ENCODE results near the gene OR52I2.

The OR52I2 gene

GRCh38 chr11:4578624-4579023 lies 2.9 kb upstream of the OR52I2 start:
- peaks cover 12% of the 10 kb centered on the region for H3K27me3 Mint-ChIP-seq
- no peak overlapping the region for H3K27ac Mint-ChIP-seq
- CTCF ChIA-PET = no interaction called here
- no peaks in the 10 kb centered on the region for H3K9me3 Mint-ChIP-seq
- H3K4me3 Mint-ChIP-seq = no peak overlapping the region
- DNase-seq = no peak
- H3K36me3 Mint-ChIP-seq = no peaks in the 10 kb centered on the region
- peaks cover 8% of the 10 kb centered on the region for H3K4me1 Mint-ChIP-seq

- DNase-seq = no peak
- Mint-ChIP-seq H3K27ac (no peak overlapping the region), H3K9me3 (no peaks in the 10 kb centered on the region), H3K36me3 (no peaks in the 10 kb centered on the region), H3K27me3 (peaks cover 12% of the 10 kb centered on the region), H3K4me1 (peaks cover 5% of the 10 kb centered on the region), H3K4me3 (no peak overlapping the region)
- CTCF ChIA-PET = no interaction called here
Observed at GRCh38 chr11:4580124-4580523, 1.4 kb upstream of the OR52I2 start.

GRCh38 chr11:4589017-4589416 lies 7.5 kb downstream of the OR52I2 start:
- DNase-seq = no peak
- CTCF ChIA-PET = no interaction called here
- Mint-ChIP-seq H3K27me3 (no peaks in the 10 kb centered on the region), H3K27ac (no peak overlapping the region), H3K4me3 (no peak overlapping the region), H3K9me3 (no peaks in the 10 kb centered on the region), H3K4me1 (no peaks in the 10 kb centered on the region), H3K36me3 (no peaks in the 10 kb centered on the region)

GRCh38 chr11:4593739-4594138 lies 12.2 kb downstream of the OR52I2 start, which contains the start of gene OR52I1:
TSS of gene OR52I1 (plus strand) at chr11:4594039. CDS start at chr11:4594039, 0 bp downstream.
- Mint-ChIP-seq H3K4me1 (no peaks in the 10 kb centered on the region), H3K27ac (no peak within 1 kb of the TSS), H3K9me3 (no peaks in the 10 kb centered on the region), H3K27me3 (no peaks in the 10 kb centered on the region), H3K4me3 (no peak within 1 kb of the TSS), H3K36me3 (peaks cover 5% of the 10 kb centered on the region)
- CTCF ChIA-PET = interaction anchor here (1.1 kb wide), 1 partner anchor 20 kb away, joined by 3 read pairs; no protein-coding TSS in a partner anchor
- no peak for DNase-seq

GRCh38 chr11:4605057-4605456 lies 23.5 kb downstream of the OR52I2 start:
- Mint-ChIP-seq H3K9me3 (no peaks in the 10 kb centered on the region), H3K4me3 (no peak overlapping the region), H3K27ac (no peak overlapping the region), H3K27me3 (no peaks in the 10 kb centered on the region), H3K4me1 (peaks cover 34% of the 10 kb centered on the region), H3K36me3 (peaks cover 28% of the 10 kb centered on the region)
- no peak for DNase-seq
- CTCF ChIA-PET = interaction anchor here (1.2 to 1.7 kb wide), 2 partner anchors 32 to 418 kb away, joined by 3 to 7 read pairs; partner anchors contain the start of gene OR51D1

GRCh38 chr11:4606231-4607015 lies 24.9 kb downstream of the OR52I2 start:
- Mint-ChIP-seq H3K9me3 (no peaks in the 10 kb centered on the region), H3K36me3 (peaks cover 18% of the 10 kb centered on the region), H3K27ac (no peak overlapping the region), H3K4me1 (peaks cover 40% of the 10 kb centered on the region), H3K27me3 (no peaks in the 10 kb centered on the region), H3K4me3 (peak overlapping the region; percentile 93)
- CTCF ChIA-PET = interaction anchor here (0.7 to 1.9 kb wide), 3 partner anchors 18 to 419 kb away, joined by 3 to 4 read pairs (median 3); partner anchors contain the start of gene OR51D1
- no peak for DNase-seq

GRCh38 chr11:4607096-4607495 lies 25.6 kb downstream of the OR52I2 start:
- Mint-ChIP-seq H3K36me3 (peaks cover 14% of the 10 kb centered on the region), H3K27ac (peak overlapping the region; percentile 94), H3K4me1 (peaks cover 40% of the 10 kb centered on the region), H3K4me3 (peak overlapping the region; percentile 93), H3K27me3 (no peaks in the 10 kb centered on the region), H3K9me3 (no peaks in the 10 kb centered on the region)
- no peak for DNase-seq
- CTCF ChIA-PET = interaction anchor here (1.9 kb wide), 1 partner anchor 420 kb away, joined by 4 read pairs; no protein-coding TSS in a partner anchor

GRCh38 chr11:4607781-4608666 lies 26.5 kb downstream of the OR52I2 start, which contains the start of gene TRIM68:
TSS of gene TRIM68 (minus strand) at chr11:4608231. CDS start at chr11:4605504, 2,727 bp downstream.
- Mint-ChIP-seq H3K27me3 (no peaks in the 10 kb centered on the region), H3K9me3 (no peaks in the 10 kb centered on the region), H3K4me1 (peaks cover 40% of the 10 kb centered on the region), H3K27ac (peak within 1 kb of the TSS; percentile 94), H3K36me3 (peaks cover 12% of the 10 kb centered on the region), H3K4me3 (peak within 1 kb of the TSS; percentile 93)
- DNase-seq = peak; percentile 97
- CTCF ChIA-PET = interaction anchor here (0.7 to 1.9 kb wide), 4 partner anchors 19 to 426 kb away, joined by 3 to 6 read pairs (median 4); partner anchors contain the start of gene OR51D1

- Mint-ChIP-seq H3K4me3 (peak overlapping the region; percentile 30), H3K36me3 (peaks cover 4% of the 10 kb centered on the region), H3K4me1 (peaks cover 40% of the 10 kb centered on the region), H3K27me3 (no peaks in the 10 kb centered on the region), H3K27ac (peak overlapping the region; percentile 74), H3K9me3 (no peaks in the 10 kb centered on the region)
- peak; percentile 49 for DNase-seq
- CTCF ChIA-PET = no interaction called here
Observed at GRCh38 chr11:4610258-4610935, 28.9 kb downstream of the OR52I2 start.

- peaks cover 29% of the 10 kb centered on the region for H3K4me1 Mint-ChIP-seq
- CTCF ChIA-PET = interaction anchor here (1.3 to 2.7 kb wide), 2 partner anchors 15 to 24 kb away, joined by 5 to 10 read pairs; no protein-coding TSS in a partner anchor
Observed at GRCh38 chr11:4611986-4612385, 30.4 kb downstream of the OR52I2 start.

GRCh38 chr11:4615856-4616444 lies 34.4 kb downstream of the OR52I2 start:
- Mint-ChIP-seq H3K27ac (no peak overlapping the region), H3K9me3 (no peaks in the 10 kb centered on the region), H3K36me3 (no peaks in the 10 kb centered on the region), H3K4me1 (no peaks in the 10 kb centered on the region), H3K27me3 (no peaks in the 10 kb centered on the region), H3K4me3 (no peak overlapping the region)
- CTCF ChIA-PET = interaction anchor here (1.3 kb wide), 1 partner anchor 10 kb away, joined by 3 read pairs; no protein-coding TSS in a partner anchor
- no peak for DNase-seq

More at GRCh38 chr11:4611986-4612385, 30.4 kb downstream of the OR52I2 start:
- no peaks in the 10 kb centered on the region for H3K9me3 Mint-ChIP-seq
- H3K27me3 Mint-ChIP-seq = no peaks in the 10 kb centered on the region
- H3K27ac Mint-ChIP-seq = no peak overlapping the region
- peaks cover under 1% of the 10 kb centered on the region for H3K36me3 Mint-ChIP-seq
- H3K4me3 Mint-ChIP-seq = no peak overlapping the region
- DNase-seq = no peak

GRCh38 chr11:4619514-4619913 lies 38.0 kb downstream of the OR52I2 start:
- Mint-ChIP-seq H3K4me1 (no peaks in the 10 kb centered on the region), H3K27me3 (no peaks in the 10 kb centered on the region), H3K4me3 (no peak overlapping the region), H3K27ac (no peak overlapping the region), H3K9me3 (no peaks in the 10 kb centered on the region), H3K36me3 (no peaks in the 10 kb centered on the region)
- no peak for DNase-seq
- CTCF ChIA-PET = no interaction called here

All from activated naive CD4-positive, alpha-beta T cell treated with anti-CD3 and anti-CD28 coated beads, Interleukin-2, amount 10 ng/mL, durations not matched to agents 7 days and 5 days (primary cell).